ENCODE data around the gene ACAP3. TPM values are rescaled to one million over a fixed set of nuclear protein-coding genes. Genes with fewer than 3 reads are reported as not detected.

Gene ACAP3
- total and polyA plus RNA-seq, 8 donors = 30.8 to 73.6 (median 44.2) TPM

DNA sequence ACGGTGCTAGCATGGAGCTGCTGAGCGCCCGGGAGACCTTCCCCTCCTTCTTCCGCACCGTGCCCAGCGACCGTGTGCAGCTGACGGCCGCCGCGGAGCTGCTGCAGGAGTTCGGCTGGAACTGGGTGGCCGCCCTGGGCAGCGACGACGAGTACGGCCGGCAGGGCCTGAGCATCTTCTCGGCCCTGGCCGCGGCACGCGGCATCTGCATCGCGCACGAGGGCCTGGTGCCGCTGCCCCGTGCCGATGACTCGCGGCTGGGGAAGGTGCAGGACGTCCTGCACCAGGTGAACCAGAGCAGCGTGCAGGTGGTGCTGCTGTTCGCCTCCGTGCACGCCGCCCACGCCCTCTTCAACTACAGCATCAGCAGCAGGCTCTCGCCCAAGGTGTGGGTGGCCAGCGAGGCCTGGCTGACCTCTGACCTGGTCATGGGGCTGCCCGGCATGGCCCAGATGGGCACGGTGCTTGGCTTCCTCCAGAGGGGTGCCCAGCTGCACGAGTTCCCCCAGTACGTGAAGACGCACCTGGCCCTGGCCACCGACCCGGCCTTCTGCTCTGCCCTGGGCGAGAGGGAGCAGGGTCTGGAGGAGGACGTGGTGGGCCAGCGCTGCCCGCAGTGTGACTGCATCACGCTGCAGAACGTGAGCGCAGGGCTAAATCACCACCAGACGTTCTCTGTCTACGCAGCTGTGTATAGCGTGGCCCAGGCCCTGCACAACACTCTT lies 24.5 kb upstream of the ACAP3 start:
- Histone ChIP-seq H3K27me3 (no peaks in the 10 kb centered on the region), H3K9me3 (no peaks in the 10 kb centered on the region), H3K27ac (no peak overlapping the region), H3K4me1 (peaks cover 0 to 9% of the 10 kb centered on the region in 2 donors), H3K36me3 (peaks cover 0 to 41% of the 10 kb centered on the region in 2 donors), H3K4me3 (no peak overlapping the region)
- TF ChIP-seq, protein P1, sequence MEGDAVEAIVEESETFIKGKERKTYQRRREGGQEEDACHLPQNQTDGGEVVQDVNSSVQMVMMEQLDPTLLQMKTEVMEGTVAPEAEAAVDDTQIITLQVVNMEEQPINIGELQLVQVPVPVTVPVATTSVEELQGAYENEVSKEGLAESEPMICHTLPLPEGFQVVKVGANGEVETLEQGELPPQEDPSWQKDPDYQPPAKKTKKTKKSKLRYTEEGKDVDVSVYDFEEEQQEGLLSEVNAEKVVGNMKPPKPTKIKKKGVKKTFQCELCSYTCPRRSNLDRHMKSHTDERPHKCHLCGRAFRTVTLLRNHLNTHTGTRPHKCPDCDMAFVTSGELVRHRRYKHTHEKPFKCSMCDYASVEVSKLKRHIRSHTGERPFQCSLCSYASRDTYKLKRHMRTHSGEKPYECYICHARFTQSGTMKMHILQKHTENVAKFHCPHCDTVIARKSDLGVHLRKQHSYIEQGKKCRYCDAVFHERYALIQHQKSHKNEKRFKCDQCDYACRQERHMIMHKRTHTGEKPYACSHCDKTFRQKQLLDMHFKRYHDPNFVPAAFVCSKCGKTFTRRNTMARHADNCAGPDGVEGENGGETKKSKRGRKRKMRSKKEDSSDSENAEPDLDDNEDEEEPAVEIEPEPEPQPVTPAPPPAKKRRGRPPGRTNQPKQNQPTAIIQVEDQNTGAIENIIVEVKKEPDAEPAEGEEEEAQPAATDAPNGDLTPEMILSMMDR (IDR thresholded peaks at IDR 0.05) = no peak
- ATAC-seq (no peak), DNase-seq (no peak)
- intact Hi-C loops (cut with DNase I) = no loop called here

GRCh38 chr1:1331068-1331965 lies 23.6 kb upstream of the ACAP3 start, which contains the start of gene TAS1R3:
TSS of gene TAS1R3 (plus strand) at chr1:1331280. CDS start at chr1:1331346, 66 bp downstream.
- peaks cover 1 to 16% of the 10 kb centered on the region in 2 donors for H3K4me1 ChIP-seq
- H3K36me3 ChIP-seq = peaks cover 0 to 39% of the 10 kb centered on the region in 2 donors
- H3K27me3 ChIP-seq = no peaks in the 10 kb centered on the region
- no peaks in the 10 kb centered on the region for H3K9me3 ChIP-seq
- H3K4me3 ChIP-seq = no peak within 1 kb of the TSS
- H3K27ac ChIP-seq = no peak within 1 kb of the TSS
- intact Hi-C loops (cut with DNase I) = no loop called here
- TF ChIP-seq, protein P1 (IDR thresholded peaks at IDR 0.05) = no peak
- peak; percentile 4 for ATAC-seq
- DNase-seq = no peak

DNA sequence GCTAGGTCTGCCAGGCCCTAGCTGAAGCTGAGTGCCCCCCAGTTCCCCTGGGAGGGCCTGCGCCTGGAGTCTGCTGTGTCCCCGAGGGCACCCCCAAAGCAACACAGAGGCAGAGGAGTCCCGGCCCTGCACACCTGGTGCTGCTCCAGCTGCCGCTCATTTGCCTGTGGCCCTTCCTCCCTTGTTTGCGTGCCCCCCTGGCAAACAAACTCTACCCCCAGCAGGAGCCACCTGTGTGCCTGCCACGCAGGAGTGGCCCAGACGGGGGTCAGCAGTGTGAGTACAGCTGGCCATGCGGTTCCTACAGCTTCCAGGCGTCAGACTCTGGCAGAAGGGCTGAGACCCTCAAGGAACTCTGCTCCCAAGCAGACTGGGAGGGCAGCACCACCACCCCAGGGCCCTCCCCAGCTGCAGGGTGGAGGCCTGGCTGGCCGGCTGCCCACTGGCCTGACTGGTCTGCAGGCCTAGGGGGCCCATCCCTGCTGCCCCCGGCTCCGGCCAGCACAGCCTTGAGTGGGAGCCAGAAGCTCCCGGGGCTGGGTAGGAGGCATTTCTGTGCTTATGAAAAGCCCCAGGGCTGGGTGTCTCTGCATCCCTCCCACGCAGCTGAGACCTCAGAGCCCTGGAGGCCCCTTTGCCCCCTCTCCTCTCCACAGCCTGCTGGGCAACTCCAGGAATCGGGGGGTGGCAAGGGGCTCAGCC lies 22.8 kb upstream of the ACAP3 start:
- Histone ChIP-seq H3K27me3 (no peaks in the 10 kb centered on the region), H3K36me3 (peaks cover 0 to 31% of the 10 kb centered on the region in 2 donors), H3K4me3 (no peak overlapping the region), H3K9me3 (no peaks in the 10 kb centered on the region), H3K27ac (no peak overlapping the region), H3K4me1 (peaks cover 9 to 24% of the 10 kb centered on the region in 2 donors)
- ATAC-seq (no peak), DNase-seq (no peak)
- TF ChIP-seq, protein P1 (IDR thresholded peaks at IDR 0.05) = no peak
- intact Hi-C loops (cut with DNase I) = no loop called here

GRCh38 chr1:1329304-1330210 lies 21.8 kb upstream of the ACAP3 start:
- TF ChIP-seq, protein P1 (IDR thresholded peaks at IDR 0.05) = no peak
- Histone ChIP-seq H3K4me3 (no peak overlapping the region), H3K27me3 (no peaks in the 10 kb centered on the region), H3K36me3 (peaks cover 0 to 26% of the 10 kb centered on the region in 2 donors), H3K27ac (no peak overlapping the region), H3K4me1 (peaks cover 12 to 29% of the 10 kb centered on the region in 2 donors), H3K9me3 (no peaks in the 10 kb centered on the region)
- intact Hi-C loops (cut with DNase I) = no loop called here
- ATAC-seq (no peak), DNase-seq (no peak)

Data from left lung (tissue), 10 donors.